H1 (cell line): ENCODE results near the gene DNAJC16. TPM values are rescaled to one million over a fixed set of nuclear protein-coding genes. Genes with fewer than 3 reads are reported as not detected.
A peak's percentile ranks its signal among the peaks of the same experiment; 100 is the strongest.

ENCODE experiments used
- CTCF ChIA-PET: fragments of 300-600 bp; sonication (Branson Sonifier 250); formaldehyde crosslinking; loops from one replicate; lab custom pipeline; 2021; ENCODE audit not compliant: partially characterized antibody; lab: Charles Lee
- POLR2A ChIA-PET: fragments of 300-600 bp; sonication (Branson Sonifier 250); formaldehyde crosslinking; loops from one replicate; lab custom pipeline; 2021; ENCODE audit warnings: inconsistent platforms; ENCODE audit not compliant: partially characterized antibody; lab: Charles Lee
- DNase-seq, 2 experiments: peaks; one replicate each; pipeline versions ENCODE4 v3.0.0 to v3.0.0-alpha.2; 2010 to 2022; ENCODE audit warnings: low spot score in 2 of 2, low read depth in 1 of 2, mixed read lengths in 1 of 2
- FAIRE-seq: peaks from 2 replicates; lab custom pipeline; 2011; peaks lifted over from hg19 to GRCh38; lab: Jason Lieb, UNC
- H2AFZ ChIP-seq: 2 replicates; pipeline ENCODE4 v1.8.1; 2012; ENCODE audit warnings: low read length, inconsistent platforms
- H2AK5ac ChIP-seq: 2 replicates; pipeline ENCODE4 v1.6.1; 2013; ENCODE audit warnings: low read depth, low read length
- H2BK120ac ChIP-seq: replicated peaks from 2 replicates; pipeline ENCODE3; 2013; ENCODE audit warnings: low read depth, low read length, inconsistent platforms
- H2BK12ac ChIP-seq: 2 replicates; pipeline ENCODE4 v1.6.1; 2013; ENCODE audit warnings: low read depth, low read length
- H2BK15ac ChIP-seq: 2 replicates; pipeline ENCODE4 v1.6.1; 2013; ENCODE audit warnings: low read length
- H2BK20ac ChIP-seq: 2 replicates; pipeline ENCODE4 v1.6.1; 2013; ENCODE audit warnings: low read length
- H2BK5ac ChIP-seq: 2 replicates; pipeline ENCODE4 v1.6.1; 2013; ENCODE audit warnings: low read depth, low read length
- H3K14ac ChIP-seq: 2 replicates; pipeline ENCODE4 v1.6.1; 2013; ENCODE audit warnings: inconsistent platforms; ENCODE audit not compliant: insufficient read length
- H3K18ac ChIP-seq: 2 replicates; pipeline ENCODE4 v1.6.1; 2013; ENCODE audit warnings: low read length; ENCODE audit errors: extremely low read depth
- H3K23ac ChIP-seq: 2 replicates; pipeline ENCODE4 v1.6.1; 2013; ENCODE audit warnings: inconsistent platforms; ENCODE audit not compliant: insufficient read length
- H3K23me2 ChIP-seq: 2 replicates; pipeline ENCODE4 v1.6.1; 2013; ENCODE audit warnings: low read depth, low read length
- H3K27ac ChIP-seq: 2 replicates; pipeline ENCODE4 v1.6.1; 2011; ENCODE audit warnings: low read depth, low read length, inconsistent platforms
- H3K27me3 ChIP-seq, 4 experiments: replicated peaks in 1 of 4; 1 replicate in 1 of 4; 2 replicates in 3 of 4; pipeline versions ENCODE4 v1.6.1 to v1.8.1; 2011 to 2013; ENCODE audit warnings: low read length in 3 of 4, mild to moderate bottlenecking in 3 of 4, inconsistent platforms in 2 of 4, mixed read lengths in 2 of 4, moderate library complexity in 1 of 4; ENCODE audit not compliant: control insufficient read depth in 3 of 4, insufficient read depth in 3 of 4; ENCODE audit errors: extremely low read depth in 1 of 4
- H3K36me3 ChIP-seq, 4 experiments: 2 replicates each; pipeline versions ENCODE4 v1.6.1 to v1.8.1; 2011 to 2013; ENCODE audit warnings: mild to moderate bottlenecking in 4 of 4, low read length in 3 of 4, moderate library complexity in 2 of 4, control low read depth in 1 of 4, inconsistent platforms in 1 of 4; ENCODE audit not compliant: insufficient read depth in 4 of 4, control insufficient read depth in 2 of 4
- H3K4ac ChIP-seq: replicated peaks from 2 replicates; pipeline ENCODE3; 2013; ENCODE audit warnings: low read length, low read depth, mixed read lengths, inconsistent platforms; ENCODE audit not compliant: insufficient read length
- H3K4me1 ChIP-seq, 4 experiments: replicated peaks in 1 of 4; 1 replicate in 1 of 4; 2 replicates in 3 of 4; pipeline versions ENCODE4 v1.6.1 to v1.8.1; 2011 to 2013; ENCODE audit warnings: low read length in 3 of 4, inconsistent platforms in 2 of 4, mixed read lengths in 1 of 4; ENCODE audit not compliant: insufficient read depth in 4 of 4, control insufficient read depth in 3 of 4
- H3K4me2 ChIP-seq, 2 experiments: 2 replicates each; pipeline versions ENCODE4 v1.6.1 to v1.8.1; 2011 to 2013; ENCODE audit warnings: low read depth in 2 of 2, low read length in 2 of 2, control low read depth in 1 of 2, inconsistent platforms in 1 of 2, mild to moderate bottlenecking in 1 of 2; ENCODE audit not compliant: insufficient read depth in 1 of 2
- H3K4me3 ChIP-seq, 4 experiments: fragments of 200-600, 300-600 bp in 1 of 4; sonication (generic), shearing (Covaris generic), sonication (Bioruptor Twin) in 1 of 4; 2 replicates each; pipeline versions ENCODE4 v1.5.1 to v1.8.1; 2011 to 2016; ENCODE audit warnings: low read length in 4 of 4, low read depth in 3 of 4, control low read depth in 2 of 4, inconsistent platforms in 2 of 4, mild to moderate bottlenecking in 2 of 4, mixed read lengths in 1 of 4, moderate library complexity in 1 of 4; ENCODE audit not compliant: insufficient read depth in 2 of 4; ENCODE audit errors: extremely low read depth in 1 of 4
- H3K56ac ChIP-seq: replicated peaks from 2 replicates; pipeline ENCODE3; 2013; ENCODE audit warnings: low read depth, mild to moderate bottlenecking, mixed read lengths, low read length, inconsistent platforms; ENCODE audit not compliant: insufficient read length
- H3K79me1 ChIP-seq: 2 replicates; pipeline ENCODE4 v1.6.1; 2013; ENCODE audit warnings: low read depth, low read length, control low read depth
- H3K79me2 ChIP-seq, 2 experiments: 2 replicates each; pipeline versions ENCODE4 v1.6.1 to v1.8.1; 2012 to 2013; ENCODE audit warnings: low read length in 2 of 2, mild to moderate bottlenecking in 2 of 2, inconsistent platforms in 1 of 2; ENCODE audit not compliant: insufficient read depth in 2 of 2, control insufficient read depth in 1 of 2
- H3K9ac ChIP-seq, 4 experiments: replicated peaks in 1 of 4; 1 replicate in 1 of 4; 2 replicates in 3 of 4; pipeline versions ENCODE4 v1.6.1 to v1.8.1; 2011 to 2013; ENCODE audit warnings: low read depth in 3 of 4, low read length in 3 of 4, control low read depth in 2 of 4, mild to moderate bottlenecking in 2 of 4, moderate library complexity in 2 of 4, inconsistent platforms in 1 of 4; ENCODE audit errors: extremely low read depth in 1 of 4
- H3K9me3 ChIP-seq, 2 experiments: 2 replicates each; pipeline versions ENCODE4 v1.6.1 to v1.8.1; 2012 to 2013; ENCODE audit warnings: mild to moderate bottlenecking in 2 of 2, moderate library complexity in 2 of 2, control low read depth in 1 of 2, inconsistent platforms in 1 of 2, low read depth in 1 of 2, low read length in 1 of 2, mixed read lengths in 1 of 2; ENCODE audit not compliant: insufficient read depth in 2 of 2
- H4K20me1 ChIP-seq, 2 experiments: replicated peaks in 1 of 2; 2 replicates each; pipeline versions ENCODE3 to v1.8.1; 2011 to 2013; ENCODE audit warnings: inconsistent platforms in 2 of 2, low read length in 2 of 2, mild to moderate bottlenecking in 1 of 2; ENCODE audit not compliant: insufficient read depth in 2 of 2, control insufficient read depth in 1 of 2
- H4K5ac ChIP-seq: 2 replicates; pipeline ENCODE4 v1.6.1; 2013; ENCODE audit warnings: low read length, low read depth, mixed read lengths, inconsistent platforms; ENCODE audit not compliant: insufficient read length
- H4K8ac ChIP-seq: 2 replicates; pipeline ENCODE4 v1.8.0; 2013; ENCODE audit warnings: mild to moderate bottlenecking, moderate library complexity, low read length, inconsistent platforms; ENCODE audit not compliant: insufficient read depth; ENCODE audit errors: extremely low read depth
- H4K91ac ChIP-seq: replicated peaks from 2 replicates; pipeline ENCODE3; 2013; ENCODE audit warnings: low read length, mixed read lengths, inconsistent platforms; ENCODE audit not compliant: insufficient read length
- BRCA1 ChIP-seq: IDR thresholded peaks from 2 replicates; pipeline ENCODE4 v1.6.1; 2012; ENCODE audit warnings: low read depth, low read length, improper control_type of control experiment
- CBX5 ChIP-seq: fragments of 300-800, 300-1000 bp; sonication (generic); IDR thresholded peaks from 2 replicates; pipeline ENCODE4 v1.7.1; 2016; ENCODE audit warnings: antibody characterized with exemption, low read length, low read depth
- CTBP2 ChIP-seq: IDR thresholded peaks from 2 replicates; pipeline ENCODE4 v1.7.0; 2011; ENCODE audit warnings: borderline replicate concordance, mild to moderate bottlenecking, moderate library complexity, mixed read lengths, low read length; ENCODE audit not compliant: insufficient read depth, insufficient read length
- FOSL1 ChIP-seq: IDR thresholded peaks from 2 replicates; pipeline ENCODE4 v1.6.1; 2011; ENCODE audit warnings: mild to moderate bottlenecking, low read depth, low read length, moderate library complexity; ENCODE audit not compliant: insufficient read depth
- KDM4A ChIP-seq: IDR thresholded peaks from one replicate; pipeline ENCODE4 v1.7.1; 2012; ENCODE audit warnings: low read depth, mild to moderate bottlenecking, moderate library complexity, low read length, inconsistent platforms; ENCODE audit not compliant: severe bottlenecking
- POU5F1 ChIP-seq: IDR thresholded peaks from 2 replicates; pipeline ENCODE4 v1.6.1; 2011; ENCODE audit warnings: low read depth, mild to moderate bottlenecking, low read length, moderate library complexity
- SP2 ChIP-seq: IDR thresholded peaks from 2 replicates; pipeline ENCODE4 v1.6.1; 2012; ENCODE audit warnings: mild to moderate bottlenecking, low read length, inconsistent platforms
- SRF ChIP-seq: IDR thresholded peaks from 2 replicates; pipeline ENCODE4 v1.6.1; 2011; ENCODE audit warnings: mild to moderate bottlenecking, low read depth, low read length, moderate library complexity
- TAF7 ChIP-seq: optimal IDR thresholded peaks from 2 replicates; pipeline ENCODE3; 2011; ENCODE audit warnings: low read depth, mild to moderate bottlenecking, inconsistent platforms, low read length, moderate library complexity, borderline replicate concordance
- WGBS, 2 experiments: shearing (Covaris generic) in 1 of 2; methylation state at CpG; one replicate each; pipeline versions ENCODE4 v1.1.6 to v1.1.7; 2013 to 2015; ENCODE audit warnings: low lambda C conversion rate in 2 of 2, mixed read lengths in 2 of 2, inconsistent platforms in 1 of 2, low coverage in 1 of 2, missing lambda C conversion rate in 1 of 2; ENCODE audit not compliant: insufficient replicate concordance in 2 of 2, insufficient coverage in 1 of 2, insufficient read length in 1 of 2; ENCODE audit errors: extremely low coverage in 1 of 2, missing lambda C conversion rate in 1 of 2; 5-methylcytosine and 5-hydroxymethylcytosine counted together
- polyA plus RNA-seq, 7 experiments: library from polyadenylated mRNA; depleted of rRNA in 3 of 7; stranded (reverse) in 5 of 7; unstranded in 2 of 7; fragments of >200 nt in 5 of 7; fragments of 200-250 nt in 2 of 7; gene quantifications; 1 replicate in 5 of 7; 2 replicates in 1 of 7; 4 replicates in 1 of 7; pipeline versions ENCODE4 v1.2.1 to v1.2.3, GENCODE V29; 2011 to 2013; ENCODE audit warnings: missing spikeins in 2 of 7, mixed read lengths in 2 of 7
- total RNA-seq: library from RNA; stranded (reverse); fragmentation: NEBNext Ultra II Directional; extraction: Animal tissue kit (Norgen Biotek cat#: 25700); gene quantifications from 2 replicates; pipeline ENCODE4 v1.2.1, GENCODE V29; 2021

The DNAJC16 gene
- total and polyA plus RNA-seq, 2 of the 8 experiments (the other 6 are each of a cell fraction or from before 2014, with no cell fraction given), result 7.9 to 23.3 TPM

DNA sequence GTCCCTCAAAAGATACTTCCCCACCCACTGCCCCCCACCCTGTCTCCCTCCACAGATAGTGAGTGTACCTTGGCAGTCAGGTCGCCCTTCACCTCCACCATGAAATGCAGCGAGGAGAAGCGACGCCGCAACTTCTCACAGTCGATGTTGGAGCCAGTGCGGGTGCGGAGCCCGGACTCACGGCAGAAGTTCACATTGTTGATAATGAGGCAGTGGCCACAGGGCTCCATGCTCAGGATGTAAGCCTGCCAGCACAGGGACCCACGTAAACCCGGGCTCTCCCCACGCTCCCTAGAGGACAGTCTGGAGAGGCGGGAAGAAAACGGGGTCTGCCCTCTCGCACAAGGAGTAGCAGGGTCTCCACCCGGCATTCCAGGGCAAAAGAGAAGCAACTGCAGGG lies 19.8 kb upstream of the DNAJC16 start:
- Histone ChIP-seq H3K27me3 (no peaks in the 10 kb centered on the region), H3K14ac (no peak overlapping the region), H3K4me3 (no peak overlapping the region), H3K36me3 (peaks cover 0 to 4% (median 2%) of the 10 kb centered on the region in 4 experiments; a peak in 3 of 8 replicates), H4K20me1 (no peaks in the 10 kb centered on the region), H2AK5ac (peak overlapping the region; percentile 28; the same call in 1 of the 2 replicates), H3K23me2 (no peaks in the 10 kb centered on the region), H3K27ac (no peak overlapping the region), H3K9me3 (no peaks in the 10 kb centered on the region), H3K4me2 (0 out of 4 replicates have a peak overlapping the region, but pooled peaks of 1 of the 2 experiments have one; percentile 41), H3K79me2 (peaks cover 0 to 4% of the 10 kb centered on the region in 2 experiments; a peak in 1 of 4 replicates), H3K18ac (peak overlapping the region; percentile 48; the same call in 1 of the 2 replicates), H2AFZ (no peak overlapping the region), H2BK120ac (peak overlapping the region; percentile 6), H4K5ac (no peak overlapping the region), H2BK15ac (0 out of 2 replicates have a peak overlapping the region, but pooled peaks have one; percentile 29), H2BK12ac (peak overlapping the region; percentile 68; the same call in 1 of the 2 replicates), H3K56ac (no peak overlapping the region), H4K8ac (no peak overlapping the region), H2BK20ac (0 out of 2 replicates have a peak overlapping the region, but pooled peaks have one; percentile 72), H2BK5ac (peak overlapping the region; percentile 75; the same call in 1 of the 2 replicates), H3K23ac (no peak overlapping the region), H3K4ac (peak overlapping the region; percentile 76), H3K79me1 (no peaks in the 10 kb centered on the region; the same call in 1 of the 2 replicates), H4K91ac (no peak overlapping the region), H3K4me1 (peaks cover 13 to 31% (median 23%) of the 10 kb centered on the region in 4 experiments), H3K9ac (no peak overlapping the region)
- ChIA-PET POLR2A (no interaction called here), CTCF (no interaction called here)
- TF ChIP-seq TAF7 (no peak), BRCA1 (no peak), POU5F1 (no peak), SRF (no peak), CTBP2 (no peak), KDM4A (no peak), SP2 (no peak), CBX5 (no peak), FOSL1 (no peak)
- FAIRE-seq (no peak), DNase-seq (no peak)
- 89% methylated on average over 16 of the region's 17 CpGs; no CpG with 5 or more reads in 1 of the 2 experiments for WGBS, 2 experiments
